ENCODE results near the gene COPS3. TPM values are rescaled to one million over a fixed set of nuclear protein-coding genes. Genes with fewer than 3 reads are reported as not detected.

COPS3 gene
- total and polyA plus RNA-seq, 2 of the 8 experiments (the other 6 are each of a cell fraction or from before 2014, with no cell fraction given), result 82.9 to 110 TPM

DNA sequence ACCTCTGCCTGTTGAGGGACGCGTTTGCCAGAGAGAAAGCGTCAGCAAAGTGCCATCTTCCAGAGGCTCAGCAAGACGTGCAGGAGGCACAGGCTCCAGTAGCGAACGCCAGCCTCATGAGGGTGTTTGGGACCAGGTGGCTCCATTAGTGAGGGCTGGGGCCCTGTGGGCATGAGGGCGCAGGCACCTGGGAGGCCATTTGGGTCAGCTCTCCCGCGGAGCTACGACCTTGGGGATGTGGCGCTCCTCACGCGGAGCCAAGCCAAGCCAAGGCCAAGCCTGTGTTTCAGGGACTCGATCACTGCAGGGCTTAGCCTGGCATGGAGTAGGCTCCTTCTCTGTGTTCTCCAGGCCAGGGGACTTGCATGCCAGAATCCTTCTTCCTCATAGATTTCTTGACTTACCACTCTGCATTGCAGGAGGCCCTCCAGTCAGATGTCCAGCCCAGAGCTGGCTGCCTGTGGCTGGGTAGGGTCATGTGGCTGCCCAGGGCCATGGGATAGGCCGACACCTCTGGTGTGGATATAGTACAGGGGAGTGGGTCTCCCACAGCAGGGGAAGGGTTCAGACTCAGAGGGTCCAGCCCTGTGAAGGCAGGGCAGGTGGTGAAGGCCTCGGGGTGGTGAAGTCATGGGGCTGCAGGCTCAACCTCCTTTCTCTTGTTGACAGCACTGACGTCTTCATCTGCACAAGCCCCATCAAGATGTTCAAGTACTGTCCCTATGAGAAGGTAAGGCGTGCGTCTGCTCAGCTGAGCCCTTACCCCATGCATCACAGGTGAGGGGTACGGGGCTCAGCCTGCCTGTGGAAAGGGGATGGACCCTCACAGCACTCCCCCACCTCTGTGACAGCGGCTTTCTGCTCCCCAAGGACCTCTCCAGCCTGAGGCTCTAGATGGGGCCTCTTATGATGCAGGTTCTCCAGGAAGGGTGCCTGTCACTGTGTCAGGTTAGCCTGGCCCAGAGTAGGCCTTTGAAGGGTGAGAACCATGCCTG is 41.8 kb upstream of the COPS3 start:
- Histone ChIP-seq H3K56ac (replicated peaks; ENCODE audit: insufficient read length, low read depth, low read length) (no peak overlapping the region), H3K23ac (ENCODE audit: insufficient read length) (no peak overlapping the region), H3K4ac (replicated peaks; ENCODE audit: insufficient read length, low read depth, low read length) (no peak overlapping the region), H3K9me3 (ENCODE audit: insufficient read depth in 2 of 2, low read depth in 1 of 2, low read length in 1 of 2) (no peaks in the 10 kb centered on the region), H3K36me3 (ENCODE audit: control insufficient read depth in 2 of 4, insufficient read depth in 4 of 4, low read length in 3 of 4) (no peaks in the 10 kb centered on the region; a peak in 1 of 8 replicates), H3K27me3 (replicated peaks in 1 of 4; ENCODE audit: control insufficient read depth in 3 of 4, extremely low read depth in 1 of 4, insufficient read depth in 3 of 4, low read length in 3 of 4) (no peaks in the 10 kb centered on the region), H4K91ac (replicated peaks; ENCODE audit: insufficient read length, low read length) (no peak overlapping the region), H3K4me3 (ENCODE audit: extremely low read depth in 1 of 4, insufficient read depth in 2 of 4, low read depth in 3 of 4, low read length in 4 of 4) (no peak overlapping the region), H3K23me2 (ENCODE audit: low read depth, low read length) (no peaks in the 10 kb centered on the region), H2BK12ac (ENCODE audit: low read depth, low read length) (no peak overlapping the region), H3K9ac (replicated peaks in 1 of 4; ENCODE audit: extremely low read depth in 1 of 4, low read depth in 3 of 4, low read length in 3 of 4) (no peak overlapping the region), H3K27ac (ENCODE audit: low read depth, low read length) (no peak overlapping the region), H4K8ac (ENCODE audit: extremely low read depth, insufficient read depth, low read length) (no peak overlapping the region; the same call in 1 of the 2 replicates), H3K79me2 (ENCODE audit: control insufficient read depth in 1 of 2, insufficient read depth in 2 of 2, low read length in 2 of 2) (no peaks in the 10 kb centered on the region), H2BK120ac (replicated peaks; ENCODE audit: low read depth, low read length) (no peak overlapping the region), H2AK5ac (ENCODE audit: low read depth, low read length) (no peak overlapping the region), H3K14ac (ENCODE audit: insufficient read length) (no peak overlapping the region), H2BK15ac (ENCODE audit: low read length) (no peak overlapping the region), H3K4me2 (ENCODE audit: insufficient read depth in 1 of 2, low read depth in 2 of 2, low read length in 2 of 2) (no peak overlapping the region), H2BK5ac (ENCODE audit: low read depth, low read length) (peak overlapping the region; percentile 44; the same call in 1 of the 2 replicates), H2BK20ac (ENCODE audit: low read length) (no peak overlapping the region), H3K4me1 (replicated peaks in 1 of 4; ENCODE audit: control insufficient read depth in 3 of 4, insufficient read depth in 4 of 4, low read length in 3 of 4) (no peaks in the 10 kb centered on the region), H4K5ac (ENCODE audit: insufficient read length, low read depth, low read length) (no peak overlapping the region), H3K18ac (ENCODE audit: extremely low read depth, low read length) (no peak overlapping the region), H4K20me1 (replicated peaks in 1 of 2; ENCODE audit: control insufficient read depth in 1 of 2, insufficient read depth in 2 of 2, low read length in 2 of 2) (peaks cover 0 to 3% of the 10 kb centered on the region in 2 experiments), H3K79me1 (ENCODE audit: low read depth, low read length) (no peaks in the 10 kb centered on the region), H2AFZ (ENCODE audit: low read length) (no peak overlapping the region)
- 93% methylated on average over 21 of the region's 21 CpGs; no CpG with 5 or more reads in 1 of the 2 experiments for WGBS, 2 experiments (ENCODE audit: extremely low coverage in 1 of 2, insufficient coverage in 1 of 2, insufficient read length in 1 of 2, insufficient replicate concordance in 2 of 2, low coverage in 1 of 2, low lambda C conversion rate in 2 of 2, missing lambda C conversion rate in 1 of 2)
- POLR2A ChIA-PET (ENCODE audit: partially characterized antibody), result interaction anchor here (0.7 kb wide), 1 partner anchor 122 kb away, joined by 3 read pairs; no protein-coding TSS in a partner anchor
- DNase-seq (ENCODE audit: low read depth in 1 of 2, low spot score in 2 of 2), result no peak
- CTCF ChIA-PET (ENCODE audit: partially characterized antibody), result no interaction called here
- no peak for FAIRE-seq
- TF ChIP-seq GTF2F1 (IDR thresholded peaks at IDR 0.05; ENCODE audit: borderline replicate concordance, low read depth, low read length), result no peak
- TF ChIP-seq SIRT6 (IDR thresholded peaks at IDR 0.05; ENCODE audit: low read length), result no peak
- TF ChIP-seq POU5F1 (IDR thresholded peaks at IDR 0.05; ENCODE audit: low read depth, low read length), result no peak
- no peak for TF ChIP-seq SUZ12 (IDR thresholded peaks at IDR 0.05; ENCODE audit: low read length)
- no peak for TF ChIP-seq SP2 (IDR thresholded peaks at IDR 0.05; ENCODE audit: low read length)
- TF ChIP-seq, protein P1, sequence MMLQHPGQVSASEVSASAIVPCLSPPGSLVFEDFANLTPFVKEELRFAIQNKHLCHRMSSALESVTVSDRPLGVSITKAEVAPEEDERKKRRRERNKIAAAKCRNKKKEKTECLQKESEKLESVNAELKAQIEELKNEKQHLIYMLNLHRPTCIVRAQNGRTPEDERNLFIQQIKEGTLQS (IDR thresholded peaks at IDR 0.05; ENCODE audit: insufficient read depth, low read depth, low read length), result no peak
- TF ChIP-seq TBP (IDR thresholded peaks at IDR 0.05; ENCODE audit: low read depth, low read length), result no peak
- no peak for TF ChIP-seq NRF1 (IDR thresholded peaks at IDR 0.05; ENCODE audit: low read depth, low read length)
- no peak for TF ChIP-seq NANOG (IDR thresholded peaks at IDR 0.05; ENCODE audit: insufficient read depth, low read depth, low read length, poor library complexity, severe bottlenecking)
- TF ChIP-seq TAF1 (IDR thresholded peaks at IDR 0.05; ENCODE audit: low read depth, low read length), result no peak
- no peak for TF ChIP-seq POLR2AphosphoS5 (IDR thresholded peaks at IDR 0.05; ENCODE audit: low read depth, low read length)
- TF ChIP-seq BACH1 (IDR thresholded peaks at IDR 0.05; ENCODE audit: low read length), result no peak
